ENCODE data around the gene SHC3. TPM values are rescaled to one million over a fixed set of nuclear protein-coding genes. Genes with fewer than 3 reads are reported as not detected.

SHC3 gene
- total and polyA plus RNA-seq, 2 experiments from 2014 or later: 1.3 to 2.9 TPM

DNA sequence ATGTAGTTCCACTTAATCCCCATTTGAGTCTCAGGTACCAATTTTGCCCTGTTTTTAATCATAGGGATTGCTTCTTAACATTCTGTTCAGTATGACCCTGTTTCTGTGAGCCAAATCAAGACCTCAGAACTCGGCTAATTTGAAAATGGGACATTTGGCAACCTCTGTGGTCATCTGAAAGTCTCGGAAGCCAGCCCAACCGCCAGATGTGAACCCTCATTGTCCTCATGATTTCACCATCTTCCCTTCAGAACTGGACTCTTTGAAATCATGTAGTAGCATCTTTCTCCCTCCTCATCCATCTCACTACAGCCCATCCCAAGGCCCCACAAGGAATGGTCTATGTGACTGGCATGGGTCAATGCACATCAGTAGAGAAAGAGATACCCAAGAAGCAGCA is 98.4 kb downstream of the SHC3 start:
- no peak for DNase-seq (ENCODE audit: low spot score)
- TF ChIP-seq JUNB (IDR thresholded peaks at IDR 0.05; ENCODE audit: unreplicated experiment): no peak
- no peak for TF ChIP-seq CTCF (conservative IDR thresholded peaks at IDR 0.05; ENCODE audit: low read depth in 2 of 2)
- no peak for TF ChIP-seq NANOG (IDR thresholded peaks at IDR 0.05; ENCODE audit: borderline replicate concordance)
- no peak for TF ChIP-seq EZH2 (IDR thresholded peaks at IDR 0.05; ENCODE audit: low read depth, unreplicated experiment)
- no peak for TF ChIP-seq EZH2phosphoT487 (IDR thresholded peaks at IDR 0.05; ENCODE audit: unreplicated experiment)
- no peak for TF ChIP-seq REST (IDR thresholded peaks at IDR 0.05; ENCODE audit: unreplicated experiment)
- TF ChIP-seq ZNF331 (CRISPR knock-in tag; IDR thresholded peaks at IDR 0.05; ENCODE audit: low read depth): no peak
- TF ChIP-seq, protein P1, sequence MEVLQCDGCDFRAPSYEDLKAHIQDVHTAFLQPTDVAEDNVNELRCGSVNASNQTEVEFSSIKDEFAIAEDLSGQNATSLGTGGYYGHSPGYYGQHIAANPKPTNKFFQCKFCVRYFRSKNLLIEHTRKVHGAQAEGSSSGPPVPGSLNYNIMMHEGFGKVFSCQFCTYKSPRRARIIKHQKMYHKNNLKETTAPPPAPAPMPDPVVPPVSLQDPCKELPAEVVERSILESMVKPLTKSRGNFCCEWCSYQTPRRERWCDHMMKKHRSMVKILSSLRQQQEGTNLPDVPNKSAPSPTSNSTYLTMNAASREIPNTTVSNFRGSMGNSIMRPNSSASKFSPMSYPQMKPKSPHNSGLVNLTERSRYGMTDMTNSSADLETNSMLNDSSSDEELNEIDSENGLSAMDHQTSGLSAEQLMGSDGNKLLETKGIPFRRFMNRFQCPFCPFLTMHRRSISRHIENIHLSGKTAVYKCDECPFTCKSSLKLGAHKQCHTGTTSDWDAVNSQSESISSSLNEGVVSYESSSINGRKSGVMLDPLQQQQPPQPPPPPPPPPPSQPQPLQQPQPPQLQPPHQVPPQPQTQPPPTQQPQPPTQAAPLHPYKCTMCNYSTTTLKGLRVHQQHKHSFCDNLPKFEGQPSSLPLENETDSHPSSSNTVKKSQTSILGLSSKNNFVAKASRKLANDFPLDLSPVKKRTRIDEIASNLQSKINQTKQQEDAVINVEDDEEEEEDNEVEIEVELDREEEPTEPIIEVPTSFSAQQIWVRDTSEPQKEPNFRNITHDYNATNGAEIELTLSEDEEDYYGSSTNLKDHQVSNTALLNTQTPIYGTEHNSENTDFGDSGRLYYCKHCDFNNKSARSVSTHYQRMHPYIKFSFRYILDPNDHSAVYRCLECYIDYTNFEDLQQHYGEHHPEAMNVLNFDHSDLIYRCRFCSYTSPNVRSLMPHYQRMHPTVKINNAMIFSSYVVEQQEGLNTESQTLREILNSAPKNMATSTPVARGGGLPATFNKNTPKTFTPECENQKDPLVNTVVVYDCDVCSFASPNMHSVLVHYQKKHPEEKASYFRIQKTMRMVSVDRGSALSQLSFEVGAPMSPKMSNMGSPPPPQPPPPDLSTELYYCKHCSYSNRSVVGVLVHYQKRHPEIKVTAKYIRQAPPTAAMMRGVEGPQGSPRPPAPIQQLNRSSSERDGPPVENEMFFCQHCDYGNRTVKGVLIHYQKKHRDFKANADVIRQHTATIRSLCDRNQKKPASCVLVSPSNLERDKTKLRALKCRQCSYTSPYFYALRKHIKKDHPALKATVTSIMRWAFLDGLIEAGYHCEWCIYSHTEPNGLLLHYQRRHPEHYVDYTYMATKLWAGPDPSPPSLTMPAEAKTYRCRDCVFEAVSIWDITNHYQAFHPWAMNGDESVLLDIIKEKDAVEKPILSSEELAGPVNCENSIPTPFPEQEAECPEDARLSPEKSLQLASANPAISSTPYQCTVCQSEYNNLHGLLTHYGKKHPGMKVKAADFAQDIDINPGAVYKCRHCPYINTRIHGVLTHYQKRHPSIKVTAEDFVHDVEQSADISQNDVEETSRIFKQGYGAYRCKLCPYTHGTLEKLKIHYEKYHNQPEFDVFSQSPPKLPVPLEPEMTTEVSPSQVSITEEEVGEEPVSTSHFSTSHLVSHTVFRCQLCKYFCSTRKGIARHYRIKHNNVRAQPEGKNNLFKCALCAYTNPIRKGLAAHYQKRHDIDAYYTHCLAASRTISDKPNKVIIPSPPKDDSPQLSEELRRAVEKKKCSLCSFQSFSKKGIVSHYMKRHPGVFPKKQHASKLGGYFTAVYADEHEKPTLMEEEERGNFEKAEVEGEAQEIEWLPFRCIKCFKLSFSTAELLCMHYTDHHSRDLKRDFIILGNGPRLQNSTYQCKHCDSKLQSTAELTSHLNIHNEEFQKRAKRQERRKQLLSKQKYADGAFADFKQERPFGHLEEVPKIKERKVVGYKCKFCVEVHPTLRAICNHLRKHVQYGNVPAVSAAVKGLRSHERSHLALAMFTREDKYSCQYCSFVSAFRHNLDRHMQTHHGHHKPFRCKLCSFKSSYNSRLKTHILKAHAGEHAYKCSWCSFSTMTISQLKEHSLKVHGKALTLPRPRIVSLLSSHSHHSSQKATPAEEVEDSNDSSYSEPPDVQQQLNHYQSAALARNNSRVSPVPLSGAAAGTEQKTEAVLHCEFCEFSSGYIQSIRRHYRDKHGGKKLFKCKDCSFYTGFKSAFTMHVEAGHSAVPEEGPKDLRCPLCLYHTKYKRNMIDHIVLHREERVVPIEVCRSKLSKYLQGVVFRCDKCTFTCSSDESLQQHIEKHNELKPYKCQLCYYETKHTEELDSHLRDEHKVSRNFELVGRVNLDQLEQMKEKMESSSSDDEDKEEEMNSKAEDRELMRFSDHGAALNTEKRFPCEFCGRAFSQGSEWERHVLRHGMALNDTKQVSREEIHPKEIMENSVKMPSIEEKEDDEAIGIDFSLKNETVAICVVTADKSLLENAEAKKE (CRISPR knock-in tag; IDR thresholded peaks at IDR 0.05): no peak
- no peak for TF ChIP-seq POLR2AphosphoS5 (IDR thresholded peaks at IDR 0.05; ENCODE audit: low read depth)
- no peak for TF ChIP-seq STAT1 (IDR thresholded peaks at IDR 0.05; ENCODE audit: unreplicated experiment)
- no peak for TF ChIP-seq ZNF114 (CRISPR knock-in tag; IDR thresholded peaks at IDR 0.05)
- TF ChIP-seq CREB1 (CRISPR knock-in tag; IDR thresholded peaks at IDR 0.05; ENCODE audit: low read depth): no peak
- TF ChIP-seq, protein P2, sequence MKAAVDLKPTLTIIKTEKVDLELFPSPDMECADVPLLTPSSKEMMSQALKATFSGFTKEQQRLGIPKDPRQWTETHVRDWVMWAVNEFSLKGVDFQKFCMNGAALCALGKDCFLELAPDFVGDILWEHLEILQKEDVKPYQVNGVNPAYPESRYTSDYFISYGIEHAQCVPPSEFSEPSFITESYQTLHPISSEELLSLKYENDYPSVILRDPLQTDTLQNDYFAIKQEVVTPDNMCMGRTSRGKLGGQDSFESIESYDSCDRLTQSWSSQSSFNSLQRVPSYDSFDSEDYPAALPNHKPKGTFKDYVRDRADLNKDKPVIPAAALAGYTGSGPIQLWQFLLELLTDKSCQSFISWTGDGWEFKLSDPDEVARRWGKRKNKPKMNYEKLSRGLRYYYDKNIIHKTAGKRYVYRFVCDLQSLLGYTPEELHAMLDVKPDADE (IDR thresholded peaks at IDR 0.05): no peak
- Histone ChIP-seq H3K4me3 (no peak overlapping the region), H3K79me2 (replicated peaks; ENCODE audit: insufficient read depth) (no peaks in the 10 kb centered on the region), H3K9me2 (ENCODE audit: insufficient read depth) (no peaks in the 10 kb centered on the region), H3K4me2 (no peak overlapping the region), H2AFZ (no peak overlapping the region), H3F3A (replicated peaks; ENCODE audit: low read depth) (no peaks in the 10 kb centered on the region), H3K27ac (ENCODE audit: low read depth) (no peak overlapping the region), H3K36me3 (ENCODE audit: insufficient read depth) (no peaks in the 10 kb centered on the region), H3K27me3 (ENCODE audit: insufficient read depth) (no peaks in the 10 kb centered on the region), H3K4me1 (ENCODE audit: insufficient read depth) (no peaks in the 10 kb centered on the region), H4K20me1 (replicated peaks; ENCODE audit: insufficient read depth) (no peaks in the 10 kb centered on the region)
- Mint-ChIP-seq H3K27me3 (ENCODE audit: insufficient read depth, low read depth, poor library complexity) (no peaks in the 10 kb centered on the region), H3K4me3 (no peak overlapping the region), H3K4me1 (no peaks in the 10 kb centered on the region), H3K36me3 (ENCODE audit: low read depth) (no peaks in the 10 kb centered on the region), H3K9me3 (no peaks in the 10 kb centered on the region), H3K27ac (no peak overlapping the region)
- no peak for ATAC-seq

Data from GM23338 (cell line).